Smooth muscle cell of the brain vasculature (primary cell): ENCODE measurements around the gene ALDH1L2.
"Not testable (repeated sequence)": the region's sequence is repeated elsewhere in the genome, so short reads cannot be mapped to it uniquely, and the experiment has no call there.

Source experiments
- DNase-seq: peaks from one replicate; pipeline ENCODE4 v3.0.0-alpha.2; 2012; ENCODE audit warnings: low read depth, low spot score

Gene ALDH1L2

GRCh38 chr12:105084251-105085250, at the start of gene ALDH1L2:
ALDH1L2 (minus strand) TSS chr12:105084458; CDS start chr12:105084436, 22 bp downstream.
- peak; percentile 67 for DNase-seq

GRCh38 chr12:105120551-105120950, 36.3 kb upstream of the ALDH1L2 start:
- no peak for DNase-seq

- no peak for DNase-seq
Measured at GRCh38 chr12:105116969-105117368, 32.7 kb upstream of the ALDH1L2 start.

- no peak for DNase-seq
Measured at GRCh38 chr12:105113094-105113493, 28.8 kb upstream of the ALDH1L2 start.

- no peak for DNase-seq
Measured at GRCh38 chr12:105110851-105111250, 26.6 kb upstream of the ALDH1L2 start.

- DNase-seq = no peak
Measured at GRCh38 chr12:105109465-105110212, 25.4 kb upstream of the ALDH1L2 start.

- peak; percentile 67 for DNase-seq
Measured at GRCh38 chr12:105107494-105108371, 23.5 kb upstream of the ALDH1L2 start, which contains the start of gene WASHC4. WASHC4 (plus strand) TSS chr12:105107731; CDS start chr12:105107801, 70 bp downstream.

GRCh38 chr12:105107171-105107493, 22.9 kb upstream of the ALDH1L2 start:
- DNase-seq = no peak

GRCh38 chr12:105106621-105107020, 22.4 kb upstream of the ALDH1L2 start:
- no peak for DNase-seq

GRCh38 chr12:105104762-105105161, 20.5 kb upstream of the ALDH1L2 start:
- DNase-seq = no peak

- DNase-seq = no peak
Measured at GRCh38 chr12:105102673-105103072, 18.4 kb upstream of the ALDH1L2 start.

GRCh38 chr12:105100998-105101397, 16.7 kb upstream of the ALDH1L2 start:
- no peak for DNase-seq

GRCh38 chr12:105100207-105100985, 16.1 kb upstream of the ALDH1L2 start:
- peak; percentile 47 for DNase-seq

- no peak for DNase-seq
Measured at GRCh38 chr12:105099356-105099755, 15.1 kb upstream of the ALDH1L2 start.

- DNase-seq = not testable (repeated sequence)
Measured at GRCh38 chr12:105095338-105095737, 11.1 kb upstream of the ALDH1L2 start.

- no peak for DNase-seq
Measured at GRCh38 chr12:105092336-105092735, 8.1 kb upstream of the ALDH1L2 start.

GRCh38 chr12:105091476-105092206, 7.4 kb upstream of the ALDH1L2 start:
- DNase-seq = no peak

GRCh38 chr12:105090361-105090760, 6.1 kb upstream of the ALDH1L2 start:
- DNase-seq = no peak

GRCh38 chr12:105089817-105090216, 5.6 kb upstream of the ALDH1L2 start:
- no peak for DNase-seq

- no peak for DNase-seq
Measured at GRCh38 chr12:105085501-105085900, 1.2 kb upstream of the ALDH1L2 start.
